Right lobe of liver (tissue), 4 donors: Measurements from ENCODE around the gene RNF225.

Experiments
- POLR2A ChIP-seq: fragments of 450-650 bp; IDR thresholded peaks from one replicate; pipeline ENCODE4 v1.6.1; 2017; ENCODE audit warnings: antibody characterized with exemption, mild to moderate bottlenecking
- TF ChIP-seq, protein P1 (sequence below), 4 donors: fragments of 200-600 bp in 3 of 4; fragments of 450-650 bp in 1 of 4; IDR thresholded peaks; one replicate each; pipeline versions ENCODE4 v1.5.1 to v1.8.0; 2016 to 2022; ENCODE audit warnings: antibody characterized with exemption in 4 of 4, mild to moderate bottlenecking in 2 of 4
- donor health status: DM: no; HTN: no; CAD: no.
- donor health status: DM: no; HTN: no; CAD: no.
- donor health status: DM: no; HTN: yes; CAD: no.

- TF ChIP-seq, protein P1, sequence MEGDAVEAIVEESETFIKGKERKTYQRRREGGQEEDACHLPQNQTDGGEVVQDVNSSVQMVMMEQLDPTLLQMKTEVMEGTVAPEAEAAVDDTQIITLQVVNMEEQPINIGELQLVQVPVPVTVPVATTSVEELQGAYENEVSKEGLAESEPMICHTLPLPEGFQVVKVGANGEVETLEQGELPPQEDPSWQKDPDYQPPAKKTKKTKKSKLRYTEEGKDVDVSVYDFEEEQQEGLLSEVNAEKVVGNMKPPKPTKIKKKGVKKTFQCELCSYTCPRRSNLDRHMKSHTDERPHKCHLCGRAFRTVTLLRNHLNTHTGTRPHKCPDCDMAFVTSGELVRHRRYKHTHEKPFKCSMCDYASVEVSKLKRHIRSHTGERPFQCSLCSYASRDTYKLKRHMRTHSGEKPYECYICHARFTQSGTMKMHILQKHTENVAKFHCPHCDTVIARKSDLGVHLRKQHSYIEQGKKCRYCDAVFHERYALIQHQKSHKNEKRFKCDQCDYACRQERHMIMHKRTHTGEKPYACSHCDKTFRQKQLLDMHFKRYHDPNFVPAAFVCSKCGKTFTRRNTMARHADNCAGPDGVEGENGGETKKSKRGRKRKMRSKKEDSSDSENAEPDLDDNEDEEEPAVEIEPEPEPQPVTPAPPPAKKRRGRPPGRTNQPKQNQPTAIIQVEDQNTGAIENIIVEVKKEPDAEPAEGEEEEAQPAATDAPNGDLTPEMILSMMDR (IDR thresholded peaks at IDR 0.05): no peak
- TF ChIP-seq POLR2A: no peak
Observed at GRCh38 chr19:58429745-58430144, 34.3 kb downstream of the RNF225 start.
